ENCODE data around the gene GALNT2.

GRCh38 chr1:230231774-230232145 lies 164.7 kb downstream of the GALNT2 start:
- TF ChIP-seq CTCF (IDR thresholded peaks at IDR 0.05; ENCODE audit: low read depth, low read length, missing input control): no peak
- TF ChIP-seq RXRA (IDR thresholded peaks at IDR 0.05): no peak
- no peak for TF ChIP-seq TAF1 (conservative IDR thresholded peaks at IDR 0.05)
- TF ChIP-seq RAD21 (IDR thresholded peaks at IDR 0.05): no peak
- no peak for TF ChIP-seq GABPA (IDR thresholded peaks at IDR 0.05 in 1 of 2, conservative IDR thresholded peaks at IDR 0.05 in 1 of 2)
- no peak for TF ChIP-seq ZBTB33 (IDR thresholded peaks at IDR 0.05)
- TF ChIP-seq MAX (IDR thresholded peaks at IDR 0.05): no peak
- no peak for TF ChIP-seq EGR1 (IDR thresholded peaks at IDR 0.05; ENCODE audit: low read depth in 2 of 2)
- TF ChIP-seq HNF4A (conservative IDR thresholded peaks at IDR 0.05): no peak
- TF ChIP-seq REST (IDR thresholded peaks at IDR 0.05): no peak
- no peak for TF ChIP-seq SP1 (IDR thresholded peaks at IDR 0.05)
- no peak for TF ChIP-seq JUND (IDR thresholded peaks at IDR 0.05)
